Gastrocnemius medialis (tissue), 4 donors: ENCODE measurements around the gene CDH3.

ENCODE experiments used
- POLR2A ChIP-seq, 2 donors: fragments of 450-650 bp; IDR thresholded peaks; one replicate each; pipeline ENCODE4 v1.6.1; 2017; ENCODE audit warnings: antibody characterized with exemption in 2 of 2, mild to moderate bottlenecking in 2 of 2, moderate library complexity in 2 of 2
- TF ChIP-seq, protein P1 (sequence below), 5 experiments: fragments of 450-650 bp in 3 of 5; fragments of 200-600 bp in 2 of 5; sonication (generic) in 2 of 5; IDR thresholded peaks in 4 of 5; conservative IDR thresholded peaks in 1 of 5; 1 replicate in 4 of 5; 2 replicates in 1 of 5; pipeline ENCODE4 v1.5.1; 2016 to 2019; ENCODE audit warnings: antibody characterized with exemption in 5 of 5, mild to moderate bottlenecking in 3 of 5, moderate library complexity in 3 of 5

DNA sequence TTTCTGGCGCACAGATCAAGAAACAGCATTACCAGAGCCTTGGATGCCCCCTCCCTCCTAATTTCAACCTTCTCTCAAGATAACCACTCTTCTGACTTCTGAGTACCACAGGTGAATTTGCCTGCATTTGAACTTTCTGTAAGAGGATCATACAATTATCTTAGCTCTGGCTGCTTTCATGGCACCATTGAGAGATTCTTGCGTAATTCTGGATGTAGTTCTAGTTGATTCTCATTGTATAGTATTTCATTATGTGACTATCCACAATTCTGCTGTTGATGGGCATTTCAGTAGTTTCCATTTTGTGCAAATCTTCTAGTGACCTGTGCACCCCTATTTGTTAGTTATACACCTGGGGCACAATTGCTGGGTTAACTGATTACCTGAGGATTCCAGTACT lies 7.5 kb downstream of the CDH3 start:
- TF ChIP-seq, protein P1, sequence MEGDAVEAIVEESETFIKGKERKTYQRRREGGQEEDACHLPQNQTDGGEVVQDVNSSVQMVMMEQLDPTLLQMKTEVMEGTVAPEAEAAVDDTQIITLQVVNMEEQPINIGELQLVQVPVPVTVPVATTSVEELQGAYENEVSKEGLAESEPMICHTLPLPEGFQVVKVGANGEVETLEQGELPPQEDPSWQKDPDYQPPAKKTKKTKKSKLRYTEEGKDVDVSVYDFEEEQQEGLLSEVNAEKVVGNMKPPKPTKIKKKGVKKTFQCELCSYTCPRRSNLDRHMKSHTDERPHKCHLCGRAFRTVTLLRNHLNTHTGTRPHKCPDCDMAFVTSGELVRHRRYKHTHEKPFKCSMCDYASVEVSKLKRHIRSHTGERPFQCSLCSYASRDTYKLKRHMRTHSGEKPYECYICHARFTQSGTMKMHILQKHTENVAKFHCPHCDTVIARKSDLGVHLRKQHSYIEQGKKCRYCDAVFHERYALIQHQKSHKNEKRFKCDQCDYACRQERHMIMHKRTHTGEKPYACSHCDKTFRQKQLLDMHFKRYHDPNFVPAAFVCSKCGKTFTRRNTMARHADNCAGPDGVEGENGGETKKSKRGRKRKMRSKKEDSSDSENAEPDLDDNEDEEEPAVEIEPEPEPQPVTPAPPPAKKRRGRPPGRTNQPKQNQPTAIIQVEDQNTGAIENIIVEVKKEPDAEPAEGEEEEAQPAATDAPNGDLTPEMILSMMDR (IDR thresholded peaks at IDR 0.05 in 4 of 5, conservative IDR thresholded peaks at IDR 0.05 in 1 of 5): no peak
- TF ChIP-seq POLR2A (IDR thresholded peaks at IDR 0.05): no peak
